Brain microvascular endothelial cell (primary cell): ENCODE results near the gene ATP2A2.

Experiments
- DNase-seq: peaks from one replicate; pipeline ENCODE4 v3.0.0-alpha.2; 2020
- H3K27ac ChIP-seq: fragments of 250-450 bp; sonication (Bioruptor Pico); 2 replicates; pipeline ENCODE4 v1.5.1; 2020; ENCODE audit warnings: mild to moderate bottlenecking, moderate library complexity
- H3K27me3 ChIP-seq: fragments of 250-450 bp; sonication (Bioruptor Pico); replicated peaks from 2 replicates; pipeline ENCODE4 v1.5.1; 2020; ENCODE audit warnings: mild to moderate bottlenecking
- H3K36me3 ChIP-seq: fragments of 250-450 bp; sonication (Bioruptor Pico); replicated peaks from 2 replicates; pipeline ENCODE4 v1.5.1; 2020; ENCODE audit warnings: mild to moderate bottlenecking
- H3K4me3 ChIP-seq: 2 replicates; pipeline ENCODE4 v1.5.1; 2011; ENCODE audit warnings: low read depth, mild to moderate bottlenecking, control low read depth, low read length, moderate library complexity
- CTCF ChIP-seq: IDR thresholded peaks from 2 replicates; pipeline ENCODE4 v1.5.1; 2011; ENCODE audit warnings: low read depth, mild to moderate bottlenecking, moderate library complexity, low read length, control low read depth, inconsistent platforms; ENCODE audit errors: missing control alignments
- in situ Hi-C: cut with HindIII; loops from 2 replicates; pipeline ENCODE4 v1.10.0; 2017; ENCODE audit warnings: low sequenced_read_pairs, low pct_ligation_motif_present

The ATP2A2 gene

GRCh38 chr12:110266980-110267620, 13.9 kb upstream of the ATP2A2 start:
- peak; percentile 48 for DNase-seq
- no peaks in the 10 kb centered on the region for H3K36me3 ChIP-seq
- peak overlapping the region; percentile 2 for H3K27ac ChIP-seq
- no peak overlapping the region for H3K4me3 ChIP-seq
- no peaks in the 10 kb centered on the region for H3K27me3 ChIP-seq
- in situ Hi-C loops = no loop called here
- TF ChIP-seq CTCF = no peak

GRCh38 chr12:110269622-110270124, 11.4 kb upstream of the ATP2A2 start:
- in situ Hi-C loops = no loop called here
- DNase-seq = peak; percentile 62
- Histone ChIP-seq H3K36me3 (no peaks in the 10 kb centered on the region), H3K4me3 (no peak overlapping the region), H3K27ac (no peak overlapping the region), H3K27me3 (no peaks in the 10 kb centered on the region)
- no peak for TF ChIP-seq CTCF

- no peak overlapping the region for H3K27ac ChIP-seq
These were observed 10.7 kb upstream of the ATP2A2 start for GRCh38 chr12:110270125-110270962.

GRCh38 chr12:110271015-110271414, 10.0 kb upstream of the ATP2A2 start:
- in situ Hi-C loops = no loop called here
- Histone ChIP-seq H3K36me3 (no peaks in the 10 kb centered on the region), H3K27ac (no peak overlapping the region), H3K27me3 (no peaks in the 10 kb centered on the region), H3K4me3 (no peak overlapping the region)
- no peak for TF ChIP-seq CTCF
- no peak for DNase-seq

More at GRCh38 chr12:110270125-110270962, 10.7 kb upstream of the ATP2A2 start:
- peak; percentile 49 for DNase-seq
- Histone ChIP-seq H3K4me3 (no peak overlapping the region), H3K27me3 (no peaks in the 10 kb centered on the region), H3K36me3 (no peaks in the 10 kb centered on the region)
- TF ChIP-seq CTCF = no peak
- in situ Hi-C loops = no loop called here

- TF ChIP-seq CTCF = no peak
- H3K27me3 ChIP-seq = no peaks in the 10 kb centered on the region
- in situ Hi-C loops = no loop called here
- H3K27ac ChIP-seq = no peak overlapping the region
- no peak for DNase-seq
- H3K4me3 ChIP-seq = no peak overlapping the region
- H3K36me3 ChIP-seq = peaks cover 2% of the 10 kb centered on the region
These were observed 3.4 kb upstream of the ATP2A2 start for GRCh38 chr12:110277530-110278254.
